Erythroblast (primary cell): ENCODE results near the gene PSMC4.

ENCODE experiments used
- GATA1 ChIP-seq: IDR thresholded peaks from 2 replicates; pipeline ENCODE4 v1.6.1; 2011; ENCODE audit warnings: low read depth, mild to moderate bottlenecking, control low read depth, low read length, moderate library complexity
- POLR2A ChIP-seq: IDR thresholded peaks from 2 replicates; pipeline ENCODE4 v1.6.1; 2011; ENCODE audit warnings: mild to moderate bottlenecking, low read length

- TF ChIP-seq POLR2A (no peak), GATA1 (no peak)
Observed at GRCh38 chr19:39941615-39942365, 29.2 kb upstream of the PSMC4 start.
